GM06990 (cell line): ENCODE results near the gene PKNOX1.
"Not testable (repeated sequence)": the region's sequence is repeated elsewhere in the genome, so short reads cannot be mapped to it uniquely, and the experiment has no call there.

Experiments used
- DNase-seq: peaks from one replicate; pipeline ENCODE4 v3.0.0-alpha.2; 2011; ENCODE audit not compliant: insufficient read length; ENCODE audit errors: extremely low read depth
- H3K27me3 ChIP-seq: replicated peaks from 2 replicates; pipeline ENCODE4 v1.6.0; 2011; ENCODE audit warnings: low read length; ENCODE audit not compliant: control insufficient read depth, insufficient read depth
- H3K36me3 ChIP-seq: 2 replicates; pipeline ENCODE4 v1.5.1; 2011; ENCODE audit warnings: low read length; ENCODE audit not compliant: control insufficient read depth, insufficient read depth
- H3K4me3 ChIP-seq: replicated peaks from 2 replicates; pipeline ENCODE4 v1.5.1; 2011; ENCODE audit warnings: low read depth, mild to moderate bottlenecking, control low read depth, low read length
- TF ChIP-seq, protein P1 (sequence below): IDR thresholded peaks from 2 replicates; pipeline ENCODE4 v1.5.1; 2011; ENCODE audit warnings: low read length, control low read depth, mild to moderate bottlenecking, inconsistent platforms; ENCODE audit not compliant: insufficient read depth, poor library complexity, severe bottlenecking

The PKNOX1 gene

DNA sequence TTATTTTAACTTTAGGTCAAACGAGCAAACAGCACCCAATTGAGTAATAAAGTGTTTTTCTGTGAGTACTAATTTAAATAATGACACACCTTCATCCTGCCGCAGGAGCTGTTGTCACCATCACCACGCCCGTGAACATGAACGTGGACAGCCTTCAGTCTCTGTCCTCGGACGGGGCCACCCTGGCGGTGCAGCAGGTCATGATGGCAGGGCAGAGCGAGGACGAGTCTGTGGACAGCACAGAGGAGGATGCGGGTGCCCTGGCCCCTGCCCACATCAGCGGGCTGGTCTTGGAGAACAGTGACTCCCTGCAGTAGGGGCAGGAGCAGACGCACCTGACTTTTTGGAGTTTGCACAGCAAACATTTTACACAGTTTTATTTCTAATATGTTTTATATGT lies 55.4 kb downstream of the PKNOX1 start:
- peaks cover 4% of the 10 kb centered on the region for H3K36me3 ChIP-seq
- TF ChIP-seq, protein P1, sequence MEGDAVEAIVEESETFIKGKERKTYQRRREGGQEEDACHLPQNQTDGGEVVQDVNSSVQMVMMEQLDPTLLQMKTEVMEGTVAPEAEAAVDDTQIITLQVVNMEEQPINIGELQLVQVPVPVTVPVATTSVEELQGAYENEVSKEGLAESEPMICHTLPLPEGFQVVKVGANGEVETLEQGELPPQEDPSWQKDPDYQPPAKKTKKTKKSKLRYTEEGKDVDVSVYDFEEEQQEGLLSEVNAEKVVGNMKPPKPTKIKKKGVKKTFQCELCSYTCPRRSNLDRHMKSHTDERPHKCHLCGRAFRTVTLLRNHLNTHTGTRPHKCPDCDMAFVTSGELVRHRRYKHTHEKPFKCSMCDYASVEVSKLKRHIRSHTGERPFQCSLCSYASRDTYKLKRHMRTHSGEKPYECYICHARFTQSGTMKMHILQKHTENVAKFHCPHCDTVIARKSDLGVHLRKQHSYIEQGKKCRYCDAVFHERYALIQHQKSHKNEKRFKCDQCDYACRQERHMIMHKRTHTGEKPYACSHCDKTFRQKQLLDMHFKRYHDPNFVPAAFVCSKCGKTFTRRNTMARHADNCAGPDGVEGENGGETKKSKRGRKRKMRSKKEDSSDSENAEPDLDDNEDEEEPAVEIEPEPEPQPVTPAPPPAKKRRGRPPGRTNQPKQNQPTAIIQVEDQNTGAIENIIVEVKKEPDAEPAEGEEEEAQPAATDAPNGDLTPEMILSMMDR: no peak

DNA sequence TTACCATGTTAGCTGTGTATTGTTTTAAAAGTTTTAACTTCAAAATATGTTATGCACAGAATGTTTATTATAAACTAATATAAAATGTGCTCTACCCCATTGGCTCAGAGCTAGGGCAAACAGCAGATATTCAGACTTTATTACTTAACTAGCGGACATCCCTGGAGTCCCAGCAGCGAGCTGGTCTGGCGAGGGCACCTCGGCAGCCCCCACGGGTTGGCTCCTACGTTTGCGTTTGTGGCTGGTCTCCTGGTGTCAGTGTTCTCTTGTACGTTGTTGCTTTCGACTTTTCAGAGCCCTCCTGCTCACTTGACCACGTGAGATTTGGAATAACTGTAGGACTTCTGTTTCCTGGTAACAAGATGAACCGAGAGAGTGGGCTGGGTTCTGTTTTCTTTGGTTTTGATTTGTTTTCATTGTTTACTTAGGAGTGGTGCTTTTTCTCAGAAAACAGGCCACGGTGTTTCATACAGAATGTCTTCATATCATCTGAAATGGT lies 56.8 kb downstream of the PKNOX1 start:
- H3K4me3 ChIP-seq: no peak overlapping the region
- H3K27me3 ChIP-seq: no peaks in the 10 kb centered on the region
- H3K36me3 ChIP-seq: peaks cover 4% of the 10 kb centered on the region
- no peak for DNase-seq
- TF ChIP-seq, protein P1: no peak

More for the DNA sequence above, 55.4 kb downstream of the PKNOX1 start:
- no peak overlapping the region for H3K4me3 ChIP-seq
- DNase-seq: no peak
- no peaks in the 10 kb centered on the region for H3K27me3 ChIP-seq

DNA sequence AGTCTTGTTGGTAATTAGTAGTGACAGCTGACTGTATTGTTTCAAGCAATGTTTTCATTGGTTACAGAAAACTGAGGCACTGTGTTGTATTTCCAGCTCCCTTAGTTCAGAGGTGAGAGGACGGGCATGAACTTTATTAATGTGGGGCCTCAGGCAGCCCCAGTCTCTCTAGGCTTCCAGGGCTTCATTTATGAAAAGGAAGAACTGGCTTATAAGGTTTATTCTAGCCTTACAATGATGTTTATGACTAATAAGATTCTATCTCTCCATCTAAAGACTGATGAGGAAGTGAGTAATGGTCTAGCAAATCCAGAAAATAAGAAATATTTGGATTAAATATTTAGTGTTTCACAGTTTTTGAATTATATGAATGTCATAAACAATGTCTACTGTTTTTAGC lies 59.7 kb downstream of the PKNOX1 start:
- no peak for DNase-seq
- TF ChIP-seq, protein P1: no peak
- Histone ChIP-seq H3K36me3 (peaks cover 2% of the 10 kb centered on the region; the same call in 1 of the 2 replicates), H3K27me3 (no peaks in the 10 kb centered on the region), H3K4me3 (no peak overlapping the region)

DNA sequence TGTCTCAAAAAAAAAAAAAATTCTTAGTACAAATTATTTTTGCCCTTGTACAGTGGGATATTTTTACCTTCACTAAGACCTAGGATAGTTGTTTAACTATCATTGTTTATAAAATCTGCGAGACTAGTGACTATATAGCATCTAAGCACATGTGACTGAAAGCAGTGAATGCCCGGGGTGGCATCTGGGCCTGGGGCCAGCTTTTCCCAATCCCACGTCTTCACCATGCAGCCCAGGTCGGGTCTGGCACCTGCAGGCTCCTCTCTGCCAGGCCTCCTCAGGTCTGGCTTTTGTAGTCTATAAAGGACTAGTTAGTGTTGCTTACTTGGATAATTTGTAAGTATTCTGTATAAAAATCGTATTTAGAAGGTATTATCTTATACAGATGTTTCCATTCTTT lies 60.5 kb downstream of the PKNOX1 start:
- DNase-seq: no peak
- no peaks in the 10 kb centered on the region for H3K27me3 ChIP-seq
- TF ChIP-seq, protein P1: no peak
- H3K36me3 ChIP-seq: peaks cover 1% of the 10 kb centered on the region; the same call in 1 of the 2 replicates
- H3K4me3 ChIP-seq: no peak overlapping the region

DNA sequence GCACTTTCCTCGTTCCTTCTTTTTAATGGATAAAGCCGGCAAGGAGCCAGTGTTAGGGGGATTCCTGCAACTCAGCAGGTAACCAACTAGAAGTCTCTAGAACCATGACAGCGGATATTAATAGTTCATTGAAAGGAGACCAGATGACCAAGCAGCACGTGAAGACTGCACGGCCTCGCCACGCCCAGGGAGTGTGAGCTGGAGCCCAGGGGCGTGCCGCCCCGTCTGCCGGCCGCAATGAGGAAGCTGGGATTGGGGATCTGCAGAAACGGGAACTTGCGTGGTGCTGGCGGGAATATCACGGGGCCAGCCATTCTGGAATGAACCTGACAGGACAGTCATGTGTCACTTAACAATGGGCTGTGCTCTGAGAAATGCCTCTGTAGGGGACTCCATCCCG lies 62.5 kb downstream of the PKNOX1 start:
- H3K27me3 ChIP-seq, H3K4me3 ChIP-seq, H3K36me3 ChIP-seq, DNase-seq: not testable (repeated sequence)

DNA sequence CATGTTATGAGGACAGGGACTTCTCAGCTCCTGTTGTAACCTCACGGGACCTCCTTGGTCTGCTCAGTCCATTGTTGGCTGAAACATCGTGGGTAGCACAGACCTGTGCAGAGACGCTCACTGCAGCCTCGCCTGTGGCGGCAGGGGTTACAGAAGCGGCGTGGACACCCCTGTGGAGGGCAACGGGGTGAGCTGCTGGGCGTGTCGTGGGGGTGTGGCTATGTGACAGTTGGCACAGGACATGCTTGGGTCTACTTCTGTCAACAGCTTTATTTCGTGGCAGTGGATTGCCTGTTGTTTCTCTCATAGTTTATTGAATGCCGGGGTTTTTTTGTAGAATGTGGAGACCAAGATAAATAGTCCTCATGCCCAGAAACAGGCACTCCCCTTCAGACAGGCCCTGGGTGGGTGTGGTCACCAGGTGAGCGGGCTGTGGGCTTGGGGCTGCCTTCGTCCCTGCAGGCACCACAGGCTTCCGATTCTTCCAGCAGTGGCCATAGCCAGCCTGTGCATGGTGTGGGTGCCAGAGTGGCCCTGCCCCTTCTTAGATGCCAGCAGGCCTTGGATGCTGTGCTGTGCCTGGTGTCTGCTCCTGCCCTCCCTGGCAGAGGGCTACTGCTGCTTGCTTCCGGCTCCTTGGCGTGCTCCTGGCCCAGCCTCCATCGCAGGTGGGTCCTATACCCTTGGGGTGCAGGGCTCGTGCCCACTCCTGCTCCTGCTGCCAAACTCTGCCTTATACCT lies 63.7 kb downstream of the PKNOX1 start:
- not testable (repeated sequence) for H3K4me3 ChIP-seq, DNase-seq, H3K36me3 ChIP-seq, H3K27me3 ChIP-seq

DNA sequence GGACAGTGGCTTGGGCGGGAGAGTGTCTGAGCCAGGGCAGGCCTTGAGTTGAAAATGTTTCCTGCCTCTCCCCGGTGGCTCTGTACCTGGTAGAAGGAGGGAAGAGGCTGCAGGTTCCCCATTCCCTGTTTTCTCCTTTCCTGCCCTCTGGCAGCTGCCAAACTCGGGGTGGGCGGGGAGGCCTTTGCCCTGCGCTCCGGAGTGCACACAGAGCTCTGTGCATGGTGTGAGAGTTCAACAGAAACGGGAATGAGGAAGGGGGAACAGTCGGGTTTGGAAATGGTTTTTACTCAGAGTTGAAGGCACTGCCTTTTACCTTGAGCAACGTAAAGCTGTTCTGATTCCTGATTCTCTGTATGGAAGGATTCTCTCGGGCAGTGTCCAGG lies 64.3 kb downstream of the PKNOX1 start:
- not testable (repeated sequence) for H3K36me3 ChIP-seq, H3K27me3 ChIP-seq, H3K4me3 ChIP-seq, DNase-seq

DNA sequence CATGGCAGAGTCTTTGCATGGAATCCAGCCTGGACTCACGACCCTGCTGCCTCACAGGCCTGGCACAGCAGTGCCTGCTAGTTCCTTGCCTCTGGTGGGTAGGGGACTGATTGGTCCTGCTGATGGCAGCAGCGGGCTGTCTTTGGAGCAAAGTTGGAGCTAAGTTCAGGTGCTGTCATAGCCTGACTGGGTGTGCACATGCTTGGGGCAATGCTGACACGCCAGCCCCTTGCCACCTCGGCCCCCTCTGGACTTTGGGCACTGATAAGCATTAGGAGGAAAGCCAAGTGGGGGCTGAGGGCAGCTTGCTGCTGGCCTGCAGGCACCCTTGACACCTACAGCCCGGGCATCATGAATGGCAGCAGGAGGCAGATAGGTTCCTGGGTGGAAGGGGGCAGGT lies 67.8 kb downstream of the PKNOX1 start:
- H3K4me3 ChIP-seq, H3K36me3 ChIP-seq, H3K27me3 ChIP-seq, DNase-seq: not testable (repeated sequence)

DNA sequence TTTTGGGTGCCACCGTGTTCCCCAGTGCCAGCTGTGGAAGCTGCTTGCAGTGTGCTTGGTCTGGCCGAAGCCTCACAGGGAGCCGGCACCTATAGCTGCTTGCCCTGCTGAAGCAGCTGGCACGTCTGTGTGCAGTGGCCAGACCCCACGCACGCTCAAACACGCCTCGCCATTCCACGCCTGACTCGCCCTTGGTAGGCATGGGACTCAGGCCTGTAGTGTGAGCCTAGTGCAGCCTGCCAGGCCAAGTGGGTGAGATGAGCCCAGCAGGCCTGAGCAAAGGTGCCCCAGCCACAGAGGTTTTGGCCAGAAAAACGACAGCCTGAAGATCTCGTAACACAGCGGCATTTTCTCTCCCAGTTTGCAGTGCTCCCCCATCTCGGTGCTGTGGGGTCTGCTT lies 68.9 kb downstream of the PKNOX1 start:
- not testable (repeated sequence) for H3K36me3 ChIP-seq, H3K4me3 ChIP-seq, H3K27me3 ChIP-seq, DNase-seq

DNA sequence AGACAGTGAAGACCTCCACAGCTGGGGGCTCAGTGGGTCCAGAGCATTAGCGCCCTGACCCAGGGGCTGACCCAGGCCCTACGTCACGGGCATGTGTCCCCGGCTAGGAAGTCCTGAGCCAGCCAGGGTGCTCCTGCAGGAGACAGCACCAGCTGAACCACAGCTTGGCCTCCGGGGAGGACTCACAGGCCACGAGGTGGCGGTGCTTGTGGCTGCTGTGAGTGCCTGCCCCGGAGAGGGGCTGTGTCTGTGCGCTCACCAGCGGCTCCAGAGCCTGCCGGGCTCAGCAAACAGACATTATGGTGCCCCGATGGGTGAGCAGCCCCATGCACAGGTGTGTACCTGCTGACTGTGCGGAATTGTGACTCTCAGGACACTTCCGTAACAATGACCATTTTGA lies 70.2 kb downstream of the PKNOX1 start:
- H3K27me3 ChIP-seq, H3K36me3 ChIP-seq, H3K4me3 ChIP-seq, DNase-seq: not testable (repeated sequence)
